Sigmoid colon (tissue), 7 donors: Measurements from ENCODE around the gene PPM1J. TPM values are rescaled to one million over a fixed set of nuclear protein-coding genes. Genes with fewer than 3 reads are reported as not detected.

Experiments used
- DNase-seq: peaks from one replicate; pipeline ENCODE4 v3.0.0-alpha.2; 2019
- H3K27ac ChIP-seq, 4 donors: fragments of 200-600 bp; sonication (generic); one replicate each; pipeline ENCODE4 v1.5.1; 2016 to 2019; ENCODE audit warnings: mild to moderate bottlenecking in 1 of 4
- H3K27me3 ChIP-seq, 3 donors: fragments of 200-600 bp; sonication (generic); one replicate each; pipeline ENCODE4 v1.5.1; 2019; ENCODE audit warnings: mild to moderate bottlenecking in 1 of 3
- H3K36me3 ChIP-seq, 4 donors: fragments of 200-600 bp; sonication (generic); one replicate each; pipeline ENCODE4 v1.5.1; 2016 to 2019
- H3K4me1 ChIP-seq, 4 donors: fragments of 200-600 bp; sonication (generic); one replicate each; pipeline ENCODE4 v1.5.1; 2017 to 2019
- H3K4me3 ChIP-seq, 4 donors: fragments of 200-600 bp; sonication (generic); one replicate each; pipeline ENCODE4 v1.5.1; 2017 to 2019; ENCODE audit warnings: mild to moderate bottlenecking in 2 of 4, moderate library complexity in 1 of 4
- H3K9me3 ChIP-seq, 4 donors: fragments of 200-600 bp in 3 of 4; sonication (generic) in 3 of 4; one replicate each; pipeline versions ENCODE4 v1.5.1 to v1.6.1; 2013 to 2019
- CTCF ChIP-seq, 4 experiments: fragments of 450-650 bp in 3 of 4; fragments of 200-600 bp in 1 of 4; IDR thresholded peaks; one replicate each; pipeline ENCODE4 v1.5.1; 2016 to 2019; ENCODE audit warnings: antibody characterized with exemption in 4 of 4, mild to moderate bottlenecking in 3 of 4, moderate library complexity in 2 of 4
- EP300 ChIP-seq, 4 donors: sonication (generic); formaldehyde crosslinking; IDR thresholded peaks; one replicate each; pipeline ENCODE4 v1.6.1; 2017; ENCODE audit warnings: antibody characterized with exemption in 4 of 4
- POLR2A ChIP-seq, 2 donors: fragments of 450-650 bp; IDR thresholded peaks; one replicate each; pipeline ENCODE4 v1.6.1; 2016; ENCODE audit warnings: antibody characterized with exemption in 2 of 2, mild to moderate bottlenecking in 2 of 2, moderate library complexity in 2 of 2
- POLR2AphosphoS5 ChIP-seq, 4 donors: sonication (generic); formaldehyde crosslinking; IDR thresholded peaks; one replicate each; pipeline ENCODE4 v1.6.1; 2017; ENCODE audit warnings: antibody characterized with exemption in 4 of 4
- WGBS, 2 donors: extraction: QIAGEN DNeasy Blood & Tissue Kit; methylation state at CpG; one replicate each; pipeline ENCODE4 v1.1.7; 2013; 5-methylcytosine and 5-hydroxymethylcytosine counted together
- intact Hi-C: fragments of 100-400 bp; cut with DNase I; formaldehyde crosslinking; loops from one replicate; pipeline ENCODE4 v1.15.1; 2023
- polyA plus RNA-seq, 3 donors: library from polyadenylated mRNA; stranded (reverse); fragments of 200-250 nt; gene quantifications; one replicate each; pipeline ENCODE4 v1.2.3, GENCODE V29; 2013
- total RNA-seq, 4 donors: library from RNA; depleted of rRNA; stranded (reverse); fragments of >200 nt; gene quantifications; one replicate each; pipeline ENCODE4 v1.1.0, GENCODE V29; 2016
- donor health status: healthy with polysubstance abuse.
- donor health status: Bipolar disorder and iron deficiency.
- donor health status: healthy.

The PPM1J gene
- total and polyA plus RNA-seq, 7 donors: 0.36 to 2.5 (median 1.3) TPM

- WGBS, 2 donors: 1 to 4% methylated on average over 61 of the region's 61 CpGs
- DNase-seq: peak; percentile 85
Observed at GRCh38 chr1:112706505-112707220, 8.5 kb downstream of the PPM1J start, which contains the start of gene RHOC. RHOC (minus strand) TSS chr1:112707127; CDS start chr1:112703799, 3,328 bp downstream.

GRCh38 chr1:112704934-112705627, 10.1 kb downstream of the PPM1J start:
- peaks cover 0 to 26% (median 3%) of the 10 kb centered on the region in 4 donors for H3K36me3 ChIP-seq
- H3K9me3 ChIP-seq: no peaks in the 10 kb centered on the region
- peak overlapping the region; percentile 94 to 100 (median 97) for H3K4me3 ChIP-seq
- peak overlapping the region; percentile 98 to 99 (median 98) for H3K27ac ChIP-seq
- TF ChIP-seq POLR2AphosphoS5 (IDR thresholded peaks at IDR 0.05) (peak in 3 of 4 donors; percentile 71 to 91 (median 82)), CTCF (IDR thresholded peaks at IDR 0.05) (no peak), POLR2A (IDR thresholded peaks at IDR 0.05) (peak; percentile 22 to 53)
- H3K27me3 ChIP-seq: no peaks in the 10 kb centered on the region
- intact Hi-C loops: loop anchor here (5.0 kb wide), 2 partner anchors 203 to 238 kb away; no protein-coding TSS in a partner anchor
- peaks cover 0 to 66% (median 62%) of the 10 kb centered on the region in 4 donors for H3K4me1 ChIP-seq
- 1 to 6% methylated on average over 13 of the region's 13 CpGs for WGBS, 2 donors
- DNase-seq: peak; percentile 97

More at GRCh38 chr1:112706505-112707220, 8.5 kb downstream of the PPM1J start, which contains the start of gene RHOC:
- intact Hi-C loops: loop anchor here (1.0 to 5.0 kb wide), 5 partner anchors 32 to 316 kb away; partner anchors contain the start of genes CAPZA1, MOV10 and ST7L
- no peaks in the 10 kb centered on the region for H3K27me3 ChIP-seq
- peak within 1 kb of the TSS; percentile 94 to 100 (median 97) for H3K4me3 ChIP-seq
- H3K9me3 ChIP-seq: no peaks in the 10 kb centered on the region
- peak within 1 kb of the TSS; percentile 98 to 99 (median 98) for H3K27ac ChIP-seq
- H3K36me3 ChIP-seq: peaks cover 0 to 19% (median 3%) of the 10 kb centered on the region in 4 donors
- TF ChIP-seq CTCF (IDR thresholded peaks at IDR 0.05): no peak
- peak; percentile 83 to 95 (median 94) for TF ChIP-seq POLR2AphosphoS5 (IDR thresholded peaks at IDR 0.05)
- peak; percentile 69 to 70 for TF ChIP-seq POLR2A (IDR thresholded peaks at IDR 0.05)
- TF ChIP-seq EP300 (IDR thresholded peaks at IDR 0.05): no peak
- H3K4me1 ChIP-seq: peaks cover 0 to 50% (median 46%) of the 10 kb centered on the region in 4 donors

GRCh38 chr1:112704391-112704933, 10.7 kb downstream of the PPM1J start:
- peak; percentile 83 for DNase-seq
- peaks cover 0 to 72% (median 68%) of the 10 kb centered on the region in 4 donors for H3K4me1 ChIP-seq

More at GRCh38 chr1:112704391-112704933, 10.7 kb downstream of the PPM1J start:
- WGBS, 2 donors: 34 to 47% methylated on average over 7 of the region's 7 CpGs
- peak overlapping the region; percentile 98 to 99 (median 98) for H3K27ac ChIP-seq
- H3K36me3 ChIP-seq: peaks cover 0 to 26% (median 3%) of the 10 kb centered on the region in 4 donors
- H3K9me3 ChIP-seq: no peaks in the 10 kb centered on the region
- H3K27me3 ChIP-seq: no peaks in the 10 kb centered on the region
- intact Hi-C loops: no loop called here
- H3K4me3 ChIP-seq: peak overlapping the region; percentile 94 to 100 (median 97)
- TF ChIP-seq CTCF (IDR thresholded peaks at IDR 0.05): no peak
- no peak for TF ChIP-seq POLR2AphosphoS5 (IDR thresholded peaks at IDR 0.05)
- TF ChIP-seq EP300 (IDR thresholded peaks at IDR 0.05): no peak
- no peak for TF ChIP-seq POLR2A (IDR thresholded peaks at IDR 0.05)
